Activated CD4-positive, CD25-positive, alpha-beta regulatory T cell (primary cell): ENCODE results near the gene SIRT1.
"Not testable (repeated sequence)": the region's sequence is repeated elsewhere in the genome, so short reads cannot be mapped to it uniquely, and the experiment has no call there.

ENCODE experiments used
- DNase-seq, 4 experiments: peaks; one replicate each; lab custom pipeline; 2025; lab: John Stamatoyannopoulos, UW

The SIRT1 gene

DNA sequence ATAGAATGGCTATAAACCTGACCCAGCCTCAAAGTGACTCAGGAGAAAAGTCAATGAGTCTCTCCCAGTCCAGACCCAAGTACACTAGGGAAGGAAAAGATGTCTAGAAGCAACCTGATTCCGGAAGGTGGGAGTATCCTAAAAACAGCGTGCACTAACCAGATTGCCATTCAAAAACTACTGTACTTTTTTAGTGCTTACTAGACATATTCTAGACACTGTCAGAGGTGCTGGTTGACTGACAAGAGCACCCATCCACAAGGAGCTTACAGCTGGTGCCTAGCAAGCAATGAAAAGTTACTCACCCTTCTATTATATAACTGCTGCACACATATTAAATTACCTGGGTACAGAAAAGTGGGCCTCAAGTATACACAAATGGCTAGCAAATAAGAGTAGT, 81.0 kb downstream of the SIRT1 start:
- DNase-seq, result no peak

GRCh38 chr10:67966035-67966434, 81.6 kb downstream of the SIRT1 start:
- not testable (repeated sequence) for DNase-seq
